Osteocyte (in vitro differentiated cells): ENCODE measurements around the gene LRFN2. TPM values are rescaled to one million over a fixed set of nuclear protein-coding genes. Genes with fewer than 3 reads are reported as not detected.

Experiments
- DNase-seq: peaks from one replicate; pipeline ENCODE4 v3.0.0; 2021; ENCODE audit warnings: mixed read lengths; ENCODE audit not compliant: unreplicated experiment; ENCODE audit errors: extremely low spot score
- H3K27ac Mint-ChIP-seq: one replicate; pipeline ENCODE4 v1.8.0; 2021; ENCODE audit warnings: mild to moderate bottlenecking, mixed read lengths; ENCODE audit not compliant: unreplicated experiment
- H3K27me3 Mint-ChIP-seq: one replicate; pipeline ENCODE4 v1.8.0; 2021; ENCODE audit warnings: mixed read lengths; ENCODE audit not compliant: unreplicated experiment
- H3K36me3 Mint-ChIP-seq: one replicate; pipeline ENCODE4 v1.8.0; 2021; ENCODE audit warnings: mixed read lengths; ENCODE audit not compliant: unreplicated experiment
- H3K4me1 Mint-ChIP-seq: one replicate; pipeline ENCODE4 v1.8.0; 2021; ENCODE audit warnings: mixed read lengths; ENCODE audit not compliant: unreplicated experiment
- H3K4me3 Mint-ChIP-seq: one replicate; pipeline ENCODE4 v1.8.0; 2021; ENCODE audit warnings: mild to moderate bottlenecking, moderate library complexity, mixed read lengths; ENCODE audit not compliant: unreplicated experiment
- H3K9me3 Mint-ChIP-seq: one replicate; pipeline ENCODE4 v1.8.0; 2021; ENCODE audit warnings: mixed read lengths; ENCODE audit not compliant: unreplicated experiment
- total RNA-seq: library from RNA; stranded (reverse); gene quantifications from 2 replicates; pipeline ENCODE4 v1.2.1, GENCODE V29; 2021
- TF ChIP-seq, protein P1 (sequence below): fragments of 200-600 bp; sonication (generic); IDR thresholded peaks from 2 replicates; pipeline ENCODE4 v1.5.0; 2021; ENCODE audit warnings: antibody characterized with exemption, mild to moderate bottlenecking, moderate library complexity

LRFN2 gene
- total RNA-seq, 1 donor from 2014 or later, result not detected

DNA sequence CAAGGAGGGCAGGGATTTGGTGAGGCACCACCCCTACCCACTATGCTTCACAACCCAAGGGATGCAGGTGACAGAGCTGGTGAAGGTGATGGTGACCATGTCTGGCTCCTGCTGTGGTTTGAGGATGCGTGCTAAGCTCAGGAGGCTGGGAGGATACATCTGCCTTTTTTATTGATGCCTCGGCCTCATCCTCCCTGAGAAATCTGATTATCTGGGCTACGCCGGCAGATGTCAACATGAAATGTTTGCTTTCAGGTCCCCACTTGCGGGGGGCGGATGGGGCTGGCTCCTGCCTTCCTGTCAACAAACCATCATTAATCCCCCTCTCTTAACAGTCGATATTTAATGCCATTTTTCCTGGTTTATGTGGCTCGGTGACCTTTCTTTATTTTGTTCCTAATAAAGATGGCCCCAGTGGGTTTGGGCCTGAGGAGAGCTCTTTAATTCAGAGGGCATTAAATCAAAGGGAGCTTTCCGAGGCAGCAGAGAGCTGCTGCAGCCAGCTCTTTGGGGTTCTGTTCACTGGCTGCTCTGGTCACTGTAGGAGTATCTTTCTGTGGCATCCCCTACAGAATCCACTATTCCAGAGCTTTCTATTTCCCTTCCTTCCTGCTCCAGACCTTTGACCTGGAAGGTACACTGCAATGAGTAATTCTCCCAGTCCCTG lies 33.5 kb upstream of the LRFN2 start:
- H3K9me3 Mint-ChIP-seq, result peaks cover 3% of the 10 kb centered on the region
- no peak overlapping the region for H3K4me3 Mint-ChIP-seq
- peaks cover 6% of the 10 kb centered on the region for H3K27me3 Mint-ChIP-seq
- H3K36me3 Mint-ChIP-seq, result no peaks in the 10 kb centered on the region
- DNase-seq, result no peak
- H3K27ac Mint-ChIP-seq, result no peak overlapping the region
- TF ChIP-seq, protein P1, sequence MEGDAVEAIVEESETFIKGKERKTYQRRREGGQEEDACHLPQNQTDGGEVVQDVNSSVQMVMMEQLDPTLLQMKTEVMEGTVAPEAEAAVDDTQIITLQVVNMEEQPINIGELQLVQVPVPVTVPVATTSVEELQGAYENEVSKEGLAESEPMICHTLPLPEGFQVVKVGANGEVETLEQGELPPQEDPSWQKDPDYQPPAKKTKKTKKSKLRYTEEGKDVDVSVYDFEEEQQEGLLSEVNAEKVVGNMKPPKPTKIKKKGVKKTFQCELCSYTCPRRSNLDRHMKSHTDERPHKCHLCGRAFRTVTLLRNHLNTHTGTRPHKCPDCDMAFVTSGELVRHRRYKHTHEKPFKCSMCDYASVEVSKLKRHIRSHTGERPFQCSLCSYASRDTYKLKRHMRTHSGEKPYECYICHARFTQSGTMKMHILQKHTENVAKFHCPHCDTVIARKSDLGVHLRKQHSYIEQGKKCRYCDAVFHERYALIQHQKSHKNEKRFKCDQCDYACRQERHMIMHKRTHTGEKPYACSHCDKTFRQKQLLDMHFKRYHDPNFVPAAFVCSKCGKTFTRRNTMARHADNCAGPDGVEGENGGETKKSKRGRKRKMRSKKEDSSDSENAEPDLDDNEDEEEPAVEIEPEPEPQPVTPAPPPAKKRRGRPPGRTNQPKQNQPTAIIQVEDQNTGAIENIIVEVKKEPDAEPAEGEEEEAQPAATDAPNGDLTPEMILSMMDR, result no peak
- no peaks in the 10 kb centered on the region for H3K4me1 Mint-ChIP-seq

DNA sequence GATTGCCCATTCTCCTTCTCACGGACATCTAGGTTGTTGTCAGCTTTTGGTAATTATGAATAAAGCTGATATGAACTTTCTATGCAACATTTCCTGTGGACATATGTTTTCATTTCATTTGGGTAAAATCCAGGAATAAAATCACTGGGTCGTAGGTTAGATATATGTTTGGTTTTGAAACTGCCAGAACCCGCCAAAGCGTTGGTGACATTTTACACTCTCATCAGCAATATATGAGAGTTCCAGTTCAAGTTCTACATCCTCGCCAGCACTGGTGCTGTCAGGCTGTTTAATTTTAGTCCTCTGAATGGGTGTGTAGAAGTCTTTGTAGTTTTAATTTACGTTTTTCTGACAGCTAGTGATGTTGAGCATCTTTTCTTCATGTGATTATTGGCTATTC lies 27.5 kb upstream of the LRFN2 start:
- H3K4me1 Mint-ChIP-seq, result no peaks in the 10 kb centered on the region
- no peak for DNase-seq
- H3K27me3 Mint-ChIP-seq, result peaks cover 19% of the 10 kb centered on the region
- H3K4me3 Mint-ChIP-seq, result no peak overlapping the region
- TF ChIP-seq, protein P1, result no peak
- no peaks in the 10 kb centered on the region for H3K9me3 Mint-ChIP-seq
- H3K27ac Mint-ChIP-seq, result no peak overlapping the region
- H3K36me3 Mint-ChIP-seq, result no peaks in the 10 kb centered on the region

DNA sequence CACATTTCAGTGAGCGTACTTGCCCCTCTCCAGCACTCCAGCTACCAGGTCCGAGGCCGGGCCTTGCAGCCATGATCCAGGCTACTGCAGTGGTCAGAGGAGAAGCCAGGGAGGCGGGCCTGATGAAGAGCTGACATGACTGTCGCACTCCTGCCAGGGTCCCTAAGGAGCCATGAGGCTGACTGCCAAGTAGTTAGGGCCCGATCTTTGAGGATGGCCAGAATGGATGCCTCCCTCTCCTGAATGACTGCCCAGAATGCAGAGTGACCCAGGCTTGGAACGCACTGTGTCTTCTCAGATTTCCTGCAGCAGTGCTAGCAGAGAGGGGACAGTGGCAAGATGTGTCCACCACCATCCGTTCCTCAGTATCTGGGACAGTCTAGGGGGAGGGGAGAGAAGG lies 24.7 kb upstream of the LRFN2 start:
- Mint-ChIP-seq H3K27ac (no peak overlapping the region), H3K4me3 (no peak overlapping the region), H3K9me3 (no peaks in the 10 kb centered on the region), H3K27me3 (peaks cover 17% of the 10 kb centered on the region), H3K36me3 (no peaks in the 10 kb centered on the region), H3K4me1 (no peaks in the 10 kb centered on the region)
- TF ChIP-seq, protein P1, result no peak
- DNase-seq, result no peak

DNA sequence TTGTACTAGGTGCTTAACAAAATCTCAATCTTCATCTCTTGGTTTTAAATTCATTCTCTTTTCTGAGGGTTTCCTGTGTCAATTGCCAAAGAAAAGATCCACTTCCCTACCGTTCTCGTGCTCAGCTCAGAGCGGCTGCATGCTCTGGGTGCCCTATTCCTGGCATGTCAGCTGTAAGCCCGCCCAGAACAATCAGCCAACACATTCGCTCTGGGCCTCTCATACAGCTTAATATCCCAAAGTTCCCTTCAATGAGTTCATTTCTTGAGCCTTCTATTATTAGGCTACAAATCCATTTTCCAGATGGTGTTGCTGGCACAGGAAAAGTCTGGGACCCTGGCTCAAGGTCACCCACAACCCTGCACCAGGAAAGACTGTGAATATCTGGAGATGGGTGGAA lies 24.3 kb upstream of the LRFN2 start:
- Mint-ChIP-seq H3K27me3 (peaks cover 17% of the 10 kb centered on the region), H3K4me3 (no peak overlapping the region), H3K36me3 (no peaks in the 10 kb centered on the region), H3K9me3 (no peaks in the 10 kb centered on the region), H3K27ac (no peak overlapping the region), H3K4me1 (no peaks in the 10 kb centered on the region)
- no peak for DNase-seq
- TF ChIP-seq, protein P1, result no peak

DNA sequence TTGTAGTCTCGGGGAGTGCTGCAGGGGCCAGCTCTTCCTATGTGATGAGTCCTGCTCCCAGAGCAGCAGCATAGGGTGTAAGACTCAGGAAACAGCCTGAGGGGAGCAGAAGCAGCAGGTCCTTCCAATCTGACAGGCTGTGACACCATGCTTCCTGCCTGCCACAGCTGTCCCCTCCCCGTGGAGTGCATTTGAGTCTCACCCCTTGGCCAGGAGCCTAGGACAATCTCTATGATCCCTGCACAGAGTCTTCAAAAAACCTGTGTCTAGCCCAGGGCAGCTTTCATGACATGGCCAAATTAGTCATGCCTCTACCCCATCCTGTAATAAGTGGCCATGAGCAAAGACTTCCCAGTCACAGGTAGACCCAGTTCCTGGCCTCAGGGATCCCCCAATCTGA lies 23.1 kb upstream of the LRFN2 start:
- Mint-ChIP-seq H3K9me3 (no peaks in the 10 kb centered on the region), H3K27ac (no peak overlapping the region), H3K4me1 (no peaks in the 10 kb centered on the region), H3K4me3 (no peak overlapping the region), H3K27me3 (peaks cover 16% of the 10 kb centered on the region), H3K36me3 (no peaks in the 10 kb centered on the region)
- no peak for DNase-seq
- TF ChIP-seq, protein P1, result no peak
